Effector memory CD8-positive, alpha-beta T cell (primary cell): ENCODE measurements around the gene ZDHHC14.
A peak's percentile ranks its signal among the peaks of the same experiment; 100 is the strongest.

Experiments used
- ATAC-seq: fragments of 150-1000 bp; cut with Tn5 transposase; replicated peaks from 2 replicates; pipeline ENCODE4 v1.10.0; 2021; ENCODE audit warnings: mild to moderate bottlenecking, moderate library complexity
- DNase-seq, 3 experiments: peaks; one replicate each; pipeline ENCODE4 v3.0.0; 2021
- H3K27ac Mint-ChIP-seq, 2 donors: one replicate each; pipeline ENCODE4 v1.8.0; 2022; ENCODE audit warnings: mild to moderate bottlenecking in 2 of 2, mixed read lengths in 2 of 2, moderate library complexity in 2 of 2
- H3K27me3 Mint-ChIP-seq, 2 donors: one replicate each; pipeline ENCODE4 v1.8.0; 2022; ENCODE audit warnings: mixed read lengths in 2 of 2
- H3K36me3 Mint-ChIP-seq: one replicate; pipeline ENCODE4 v1.8.0; 2022; ENCODE audit warnings: mild to moderate bottlenecking, moderate library complexity, mixed read lengths; ENCODE audit not compliant: insufficient read depth
- H3K4me1 Mint-ChIP-seq, 2 donors: one replicate each; pipeline ENCODE4 v1.8.0; 2022; ENCODE audit warnings: low read depth in 2 of 2, mixed read lengths in 2 of 2
- H3K4me3 Mint-ChIP-seq, 2 donors: one replicate each; pipeline ENCODE4 v1.8.0; 2022; ENCODE audit warnings: mild to moderate bottlenecking in 2 of 2, mixed read lengths in 2 of 2, moderate library complexity in 2 of 2
- H3K9me3 Mint-ChIP-seq, 2 donors: one replicate each; pipeline ENCODE4 v1.8.0; 2022; ENCODE audit warnings: mixed read lengths in 2 of 2

The ZDHHC14 gene

DNA sequence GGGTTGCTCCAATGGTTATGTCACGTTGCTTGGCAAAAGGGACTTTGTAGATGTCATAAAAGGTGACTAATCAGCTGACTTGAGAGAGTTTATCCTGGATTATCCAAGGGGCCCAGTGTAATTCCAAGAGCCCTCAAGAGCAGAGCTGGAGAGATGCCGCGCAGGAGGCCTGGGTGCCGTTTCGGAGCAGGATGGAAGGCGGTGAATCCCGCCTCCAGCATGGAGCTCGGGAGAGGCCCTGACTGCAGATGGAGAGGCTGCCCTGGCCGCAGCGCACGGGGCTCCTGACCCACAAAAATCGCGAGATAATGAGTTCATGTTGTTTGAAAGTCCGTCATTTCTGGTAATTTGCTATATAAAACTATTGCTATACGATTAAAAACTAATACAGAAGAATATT is 219.8 kb downstream of the ZDHHC14 start:
- no peaks in the 10 kb centered on the region for H3K27me3 Mint-ChIP-seq
- DNase-seq = no peak
- H3K4me1 Mint-ChIP-seq = peaks cover 2 to 14% of the 10 kb centered on the region in 2 donors
- no peak for ATAC-seq
- no peak overlapping the region for H3K27ac Mint-ChIP-seq
- no peak overlapping the region for H3K4me3 Mint-ChIP-seq
- H3K9me3 Mint-ChIP-seq = no peaks in the 10 kb centered on the region
- H3K36me3 Mint-ChIP-seq = peaks cover 3% of the 10 kb centered on the region

DNA sequence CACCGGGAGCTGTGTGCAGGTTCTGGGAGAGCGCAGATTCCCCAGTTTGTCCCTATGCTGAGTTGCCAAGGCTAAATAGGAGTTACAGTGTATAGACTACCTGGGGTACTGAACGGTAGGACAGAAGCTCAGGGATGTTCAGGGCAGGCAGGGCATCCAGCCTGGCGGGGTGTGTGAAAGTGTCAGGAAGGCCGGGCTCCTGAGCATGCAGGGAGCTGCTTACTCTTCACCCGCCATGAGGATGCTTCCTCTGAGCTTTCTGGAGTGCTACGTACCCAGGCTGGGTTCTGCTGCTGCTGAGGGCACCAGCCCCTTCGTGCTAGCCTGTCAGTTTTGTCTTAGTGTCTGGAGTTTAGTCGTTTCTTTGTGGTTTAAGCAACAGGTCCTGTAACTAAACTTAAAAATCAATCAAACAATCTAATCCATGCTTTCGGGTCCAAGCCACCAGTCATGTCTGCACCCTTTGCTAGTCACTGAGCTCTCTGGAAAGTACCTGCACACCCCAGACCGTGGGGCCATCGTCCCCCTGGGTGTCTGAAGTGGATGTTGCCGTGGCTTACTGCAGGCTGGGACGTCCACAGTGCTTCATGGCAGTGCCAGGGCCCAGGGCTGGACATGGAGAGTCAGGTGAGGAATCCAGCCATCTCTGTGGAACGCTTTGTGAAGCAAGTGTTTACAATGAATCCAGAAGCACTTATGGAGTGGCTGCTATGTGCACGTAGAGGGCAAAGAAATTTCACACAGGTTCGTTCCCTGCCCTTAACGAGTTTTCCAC is 221.7 kb downstream of the ZDHHC14 start:
- Mint-ChIP-seq H3K27ac (no peak overlapping the region), H3K27me3 (no peaks in the 10 kb centered on the region), H3K4me1 (peaks cover 5 to 7% of the 10 kb centered on the region in 2 donors), H3K9me3 (no peaks in the 10 kb centered on the region), H3K36me3 (peaks cover 5% of the 10 kb centered on the region), H3K4me3 (no peak overlapping the region)
- no peak for ATAC-seq
- no peak for DNase-seq

GRCh38 chr6:157603314-157603940 is 222.4 kb downstream of the ZDHHC14 start:
- H3K27me3 Mint-ChIP-seq = no peaks in the 10 kb centered on the region
- ATAC-seq (no peak), DNase-seq (no peak)
- H3K4me1 Mint-ChIP-seq = peaks cover 0 to 11% of the 10 kb centered on the region in 2 donors
- H3K36me3 Mint-ChIP-seq = peaks cover 5% of the 10 kb centered on the region
- no peaks in the 10 kb centered on the region for H3K9me3 Mint-ChIP-seq
- H3K27ac Mint-ChIP-seq = no peak overlapping the region
- H3K4me3 Mint-ChIP-seq = no peak overlapping the region

GRCh38 chr6:157603971-157604370 is 223.0 kb downstream of the ZDHHC14 start:
- H3K36me3 Mint-ChIP-seq = peaks cover 8% of the 10 kb centered on the region
- no peak overlapping the region for H3K4me3 Mint-ChIP-seq
- DNase-seq = no peak
- no peak overlapping the region for H3K27ac Mint-ChIP-seq
- H3K4me1 Mint-ChIP-seq = peaks cover 0 to 11% of the 10 kb centered on the region in 2 donors
- no peak for ATAC-seq
- no peaks in the 10 kb centered on the region for H3K9me3 Mint-ChIP-seq
- no peaks in the 10 kb centered on the region for H3K27me3 Mint-ChIP-seq

GRCh38 chr6:157604816-157605215 is 223.8 kb downstream of the ZDHHC14 start:
- H3K4me1 Mint-ChIP-seq = peaks cover 0 to 11% of the 10 kb centered on the region in 2 donors
- ATAC-seq = no peak
- H3K9me3 Mint-ChIP-seq = no peaks in the 10 kb centered on the region
- no peak overlapping the region for H3K27ac Mint-ChIP-seq
- peaks cover 8% of the 10 kb centered on the region for H3K36me3 Mint-ChIP-seq
- no peaks in the 10 kb centered on the region for H3K27me3 Mint-ChIP-seq
- H3K4me3 Mint-ChIP-seq = no peak overlapping the region
- DNase-seq = no peak

DNA sequence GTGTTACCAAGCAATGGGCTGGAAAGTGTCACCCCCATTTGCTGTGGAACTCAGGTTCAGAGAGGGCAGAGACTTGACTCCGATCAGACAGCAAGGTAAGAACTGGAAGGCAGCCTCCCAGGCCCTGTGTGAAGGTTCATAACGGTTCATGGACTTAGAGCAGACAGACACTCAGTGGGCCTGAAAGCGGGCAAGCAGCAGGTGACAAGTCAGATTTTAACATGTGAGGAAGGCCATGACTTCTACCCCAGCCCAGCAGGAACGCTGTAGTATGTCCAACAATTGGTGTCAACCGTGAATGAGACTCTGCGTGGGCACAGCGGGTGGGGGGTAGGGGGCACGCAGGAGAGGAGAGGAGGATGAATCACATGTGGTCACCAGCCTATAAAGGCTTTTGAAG is 224.5 kb downstream of the ZDHHC14 start:
- Mint-ChIP-seq H3K27me3 (no peaks in the 10 kb centered on the region), H3K9me3 (no peaks in the 10 kb centered on the region), H3K27ac (no peak overlapping the region), H3K4me3 (no peak overlapping the region), H3K4me1 (peaks cover 0 to 11% of the 10 kb centered on the region in 2 donors), H3K36me3 (peaks cover 8% of the 10 kb centered on the region)
- no peak for ATAC-seq
- DNase-seq = no peak

- Mint-ChIP-seq H3K27ac (no peak overlapping the region), H3K4me1 (peaks cover 0 to 11% of the 10 kb centered on the region in 2 donors), H3K4me3 (no peak overlapping the region), H3K27me3 (no peaks in the 10 kb centered on the region), H3K36me3 (peaks cover 8% of the 10 kb centered on the region), H3K9me3 (no peaks in the 10 kb centered on the region)
- ATAC-seq (no peak), DNase-seq (no peak)
Measured at GRCh38 chr6:157606516-157606915, 225.5 kb downstream of the ZDHHC14 start.

DNA sequence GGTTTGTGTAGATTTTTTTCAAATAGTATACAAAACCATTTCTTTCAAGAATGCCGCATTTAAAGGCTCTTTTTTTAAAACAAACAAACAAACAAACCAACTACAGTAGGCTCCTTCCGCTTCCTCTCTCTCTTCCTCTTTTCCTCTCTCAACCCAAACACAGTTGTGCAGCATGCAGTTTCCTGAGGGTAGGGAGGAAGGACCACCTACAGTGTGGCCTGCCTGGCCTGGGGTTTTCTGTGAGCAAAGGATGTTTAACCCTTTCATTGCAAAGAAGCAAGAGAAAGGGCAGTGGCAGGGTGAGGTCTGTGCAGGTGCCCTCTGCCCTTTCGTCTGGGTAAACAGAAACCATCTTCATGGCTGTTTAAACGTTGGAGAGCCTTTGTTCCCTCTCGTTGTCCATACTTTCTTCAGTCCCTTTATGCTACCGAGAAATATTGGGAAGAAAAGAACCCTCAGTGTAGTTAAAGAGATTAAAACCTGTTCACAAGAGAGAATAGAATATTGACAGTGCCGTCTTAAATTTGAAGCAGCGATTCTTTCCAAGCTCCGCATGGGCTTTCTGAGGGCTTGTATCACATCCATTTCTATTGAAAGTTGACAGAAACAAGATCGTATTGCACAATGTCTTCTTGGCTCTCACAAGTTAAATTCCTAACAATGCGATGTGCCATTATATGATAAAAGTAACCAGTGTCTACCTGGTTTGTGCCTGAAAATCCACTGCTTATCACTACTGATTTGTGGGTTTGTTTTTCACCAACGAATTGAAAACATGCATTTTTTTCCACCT is 226.5 kb downstream of the ZDHHC14 start:
- Mint-ChIP-seq H3K27ac (peak overlapping the region in 1 of 2 donors; percentile 53), H3K36me3 (peaks cover 5% of the 10 kb centered on the region), H3K4me1 (peaks cover 0 to 15% of the 10 kb centered on the region in 2 donors), H3K27me3 (no peaks in the 10 kb centered on the region), H3K4me3 (no peak overlapping the region), H3K9me3 (no peaks in the 10 kb centered on the region)
- no peak for ATAC-seq
- DNase-seq = no peak

DNA sequence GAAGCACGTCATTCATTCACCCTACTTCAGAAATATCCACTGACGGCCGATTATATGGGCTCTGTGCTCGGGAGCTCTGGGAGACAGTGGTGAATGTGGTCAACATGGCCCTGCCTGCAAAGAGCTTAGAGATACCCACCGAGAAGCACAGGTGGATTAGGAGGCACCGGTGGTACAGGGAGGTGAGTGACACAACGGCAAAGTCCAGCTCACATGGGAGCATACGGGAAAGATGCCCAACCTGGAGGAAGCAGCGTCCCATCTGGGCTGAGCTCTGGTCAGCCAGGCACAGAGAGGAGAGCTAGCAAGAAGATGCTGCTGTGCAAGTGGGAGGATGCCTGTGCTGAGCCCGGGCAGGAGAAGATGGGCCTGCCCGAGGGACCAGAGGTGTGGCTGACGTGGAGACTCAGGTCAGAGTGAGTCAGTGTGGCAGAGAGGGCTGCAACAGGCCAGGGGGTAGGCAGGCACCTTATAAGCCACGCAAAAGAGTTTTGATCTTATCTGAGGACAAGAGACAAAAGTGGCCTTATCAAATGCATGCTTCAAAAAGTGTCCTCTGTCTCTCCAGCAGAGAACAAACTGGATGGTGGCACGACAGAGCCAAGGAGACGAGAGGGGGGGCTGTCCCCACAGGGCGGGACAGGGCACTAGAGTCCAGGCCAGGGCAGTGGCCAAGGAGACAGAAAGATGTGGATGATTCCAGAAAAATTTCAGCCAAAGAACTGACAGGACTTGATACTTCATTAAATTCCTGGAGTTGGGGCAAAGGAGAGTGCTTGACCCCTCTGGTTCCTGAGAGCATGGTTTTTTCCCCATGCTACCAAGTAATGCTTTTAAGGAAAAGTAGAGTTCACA is 227.5 kb downstream of the ZDHHC14 start:
- Mint-ChIP-seq H3K9me3 (no peaks in the 10 kb centered on the region), H3K4me1 (peaks cover 0 to 15% of the 10 kb centered on the region in 2 donors), H3K27ac (peak overlapping the region in 1 of 2 donors; percentile 38)

GRCh38 chr6:157609117-157609516 is 228.1 kb downstream of the ZDHHC14 start:
- Mint-ChIP-seq H3K9me3 (no peaks in the 10 kb centered on the region), H3K27ac (peak overlapping the region in 1 of 2 donors; percentile 26), H3K27me3 (no peaks in the 10 kb centered on the region), H3K4me3 (no peak overlapping the region), H3K4me1 (peaks cover 0 to 15% of the 10 kb centered on the region in 2 donors), H3K36me3 (peaks cover 5% of the 10 kb centered on the region)
- no peak for DNase-seq
- ATAC-seq = no peak

More for the DNA sequence above, 227.5 kb downstream of the ZDHHC14 start:
- H3K36me3 Mint-ChIP-seq = peaks cover 5% of the 10 kb centered on the region
- no peak overlapping the region for H3K4me3 Mint-ChIP-seq
- DNase-seq (no peak), ATAC-seq (no peak)
- no peaks in the 10 kb centered on the region for H3K27me3 Mint-ChIP-seq

DNA sequence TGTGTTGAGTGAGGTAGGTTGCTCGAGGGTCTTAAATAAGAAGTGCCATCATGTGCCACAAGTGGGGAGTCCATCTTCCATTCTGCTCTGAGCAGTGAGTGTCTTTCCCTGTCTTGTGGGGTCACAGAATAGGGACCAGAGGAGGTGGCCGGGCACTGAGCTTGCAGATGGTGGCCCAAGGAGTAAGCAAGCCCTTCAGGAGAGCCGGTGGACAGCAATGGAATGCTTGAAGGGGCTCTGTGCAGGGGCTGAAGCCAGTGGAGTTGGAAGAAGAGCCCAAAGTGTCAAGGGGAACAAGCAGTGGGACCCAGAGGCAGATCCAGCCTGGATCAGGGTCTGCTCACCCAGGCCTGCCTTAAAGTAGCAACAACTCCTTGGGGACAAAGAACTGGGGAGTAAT is 228.6 kb downstream of the ZDHHC14 start:
- Mint-ChIP-seq H3K4me1 (peaks cover 0 to 15% of the 10 kb centered on the region in 2 donors), H3K4me3 (no peak overlapping the region), H3K36me3 (peaks cover 5% of the 10 kb centered on the region), H3K9me3 (no peaks in the 10 kb centered on the region), H3K27ac (peak overlapping the region in 1 of 2 donors; percentile 26), H3K27me3 (no peaks in the 10 kb centered on the region)
- no peak for DNase-seq
- no peak for ATAC-seq

DNA sequence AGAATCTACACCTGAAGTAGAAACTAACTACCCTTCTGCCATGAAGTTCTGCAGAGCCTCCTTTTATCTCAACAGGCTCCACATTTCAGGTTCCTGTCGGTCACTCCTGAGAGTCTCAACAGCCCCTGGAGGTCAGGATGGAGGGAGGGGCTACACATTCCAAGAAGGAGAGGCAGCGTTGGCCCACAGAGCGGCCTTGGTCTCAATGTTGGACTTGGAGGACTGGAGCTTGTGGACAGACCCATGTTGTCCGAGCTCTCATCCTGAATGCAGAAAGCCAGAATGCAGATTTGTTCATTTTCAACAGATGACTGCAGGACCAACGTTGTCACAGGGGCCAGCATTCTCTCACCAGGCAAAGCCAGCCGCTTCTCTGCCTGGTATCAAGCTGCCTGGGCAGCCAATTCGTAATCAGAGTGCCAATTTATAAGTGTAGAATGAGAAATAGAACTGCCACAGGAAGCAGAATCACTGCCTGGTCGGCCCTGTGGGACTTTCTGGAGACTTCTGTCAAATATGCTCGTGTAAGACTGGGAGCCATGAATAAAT is 229.5 kb downstream of the ZDHHC14 start:
- Mint-ChIP-seq H3K27me3 (no peaks in the 10 kb centered on the region), H3K4me3 (no peak overlapping the region), H3K27ac (peak overlapping the region; percentile 26 to 44), H3K4me1 (peaks cover 0 to 13% of the 10 kb centered on the region in 2 donors), H3K36me3 (peaks cover 5% of the 10 kb centered on the region), H3K9me3 (no peaks in the 10 kb centered on the region)
- ATAC-seq (no peak), DNase-seq (no peak)
